Neural crest cell (in vitro differentiated cells): ENCODE measurements around the gene DYSF. TPM values are rescaled to one million over a fixed set of nuclear protein-coding genes. Genes with fewer than 3 reads are reported as not detected.

Experiments
- DNase-seq: peaks from one replicate; pipeline ENCODE4 v3.0.0; 2021; ENCODE audit warnings: low read depth, mixed read lengths, low spot score
- H3K27ac Mint-ChIP-seq: one replicate; pipeline ENCODE4 v1.8.0; 2021; ENCODE audit warnings: mild to moderate bottlenecking, mixed read lengths; ENCODE audit not compliant: unreplicated experiment
- H3K27me3 Mint-ChIP-seq: 2 replicates; pipeline ENCODE4 v1.8.0; 2021; ENCODE audit warnings: low read depth, mild to moderate bottlenecking, mixed read lengths
- H3K36me3 Mint-ChIP-seq: 2 replicates; pipeline ENCODE4 v1.8.0; 2021; ENCODE audit warnings: low read depth, mild to moderate bottlenecking, mixed read lengths
- H3K4me1 Mint-ChIP-seq: 2 replicates; pipeline ENCODE4 v1.8.0; 2021; ENCODE audit warnings: mixed read lengths
- H3K4me3 Mint-ChIP-seq: one replicate; pipeline ENCODE4 v1.8.0; 2021; ENCODE audit warnings: mild to moderate bottlenecking, mixed read lengths
- H3K9me3 Mint-ChIP-seq: 2 replicates; pipeline ENCODE4 v1.8.0; 2021; ENCODE audit warnings: mixed read lengths
- total RNA-seq: library from RNA; stranded (reverse); gene quantifications from 2 replicates; pipeline ENCODE4 v1.2.1, GENCODE V29; 2021
- TF ChIP-seq, protein P1 (sequence below): fragments of 200-600 bp; sonication (generic); conservative IDR thresholded peaks from 2 replicates; pipeline ENCODE4 v1.5.0; 2021; ENCODE audit warnings: antibody characterized with exemption, mild to moderate bottlenecking

DYSF gene
- total RNA-seq, 1 donor from 2014 or later = 2.2 TPM

- TF ChIP-seq, protein P1, sequence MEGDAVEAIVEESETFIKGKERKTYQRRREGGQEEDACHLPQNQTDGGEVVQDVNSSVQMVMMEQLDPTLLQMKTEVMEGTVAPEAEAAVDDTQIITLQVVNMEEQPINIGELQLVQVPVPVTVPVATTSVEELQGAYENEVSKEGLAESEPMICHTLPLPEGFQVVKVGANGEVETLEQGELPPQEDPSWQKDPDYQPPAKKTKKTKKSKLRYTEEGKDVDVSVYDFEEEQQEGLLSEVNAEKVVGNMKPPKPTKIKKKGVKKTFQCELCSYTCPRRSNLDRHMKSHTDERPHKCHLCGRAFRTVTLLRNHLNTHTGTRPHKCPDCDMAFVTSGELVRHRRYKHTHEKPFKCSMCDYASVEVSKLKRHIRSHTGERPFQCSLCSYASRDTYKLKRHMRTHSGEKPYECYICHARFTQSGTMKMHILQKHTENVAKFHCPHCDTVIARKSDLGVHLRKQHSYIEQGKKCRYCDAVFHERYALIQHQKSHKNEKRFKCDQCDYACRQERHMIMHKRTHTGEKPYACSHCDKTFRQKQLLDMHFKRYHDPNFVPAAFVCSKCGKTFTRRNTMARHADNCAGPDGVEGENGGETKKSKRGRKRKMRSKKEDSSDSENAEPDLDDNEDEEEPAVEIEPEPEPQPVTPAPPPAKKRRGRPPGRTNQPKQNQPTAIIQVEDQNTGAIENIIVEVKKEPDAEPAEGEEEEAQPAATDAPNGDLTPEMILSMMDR = no peak
- no peaks in the 10 kb centered on the region for H3K27me3 Mint-ChIP-seq
- no peak overlapping the region for H3K27ac Mint-ChIP-seq
- no peaks in the 10 kb centered on the region for H3K36me3 Mint-ChIP-seq
- DNase-seq = no peak
- H3K9me3 Mint-ChIP-seq = no peaks in the 10 kb centered on the region
- no peaks in the 10 kb centered on the region for H3K4me1 Mint-ChIP-seq
- no peak overlapping the region for H3K4me3 Mint-ChIP-seq
Measured at GRCh38 chr2:71666094-71666474, 212.7 kb downstream of the DYSF start.

- no peak overlapping the region for H3K4me3 Mint-ChIP-seq
- H3K27me3 Mint-ChIP-seq = no peaks in the 10 kb centered on the region
- TF ChIP-seq, protein P1 = no peak
- H3K27ac Mint-ChIP-seq = peak overlapping the region; percentile 71
- H3K9me3 Mint-ChIP-seq = no peaks in the 10 kb centered on the region
- H3K36me3 Mint-ChIP-seq = no peaks in the 10 kb centered on the region
- DNase-seq = peak; percentile 0
- H3K4me1 Mint-ChIP-seq = peaks cover 5% of the 10 kb centered on the region
Measured at GRCh38 chr2:71667256-71668182, 214.2 kb downstream of the DYSF start.

DNA sequence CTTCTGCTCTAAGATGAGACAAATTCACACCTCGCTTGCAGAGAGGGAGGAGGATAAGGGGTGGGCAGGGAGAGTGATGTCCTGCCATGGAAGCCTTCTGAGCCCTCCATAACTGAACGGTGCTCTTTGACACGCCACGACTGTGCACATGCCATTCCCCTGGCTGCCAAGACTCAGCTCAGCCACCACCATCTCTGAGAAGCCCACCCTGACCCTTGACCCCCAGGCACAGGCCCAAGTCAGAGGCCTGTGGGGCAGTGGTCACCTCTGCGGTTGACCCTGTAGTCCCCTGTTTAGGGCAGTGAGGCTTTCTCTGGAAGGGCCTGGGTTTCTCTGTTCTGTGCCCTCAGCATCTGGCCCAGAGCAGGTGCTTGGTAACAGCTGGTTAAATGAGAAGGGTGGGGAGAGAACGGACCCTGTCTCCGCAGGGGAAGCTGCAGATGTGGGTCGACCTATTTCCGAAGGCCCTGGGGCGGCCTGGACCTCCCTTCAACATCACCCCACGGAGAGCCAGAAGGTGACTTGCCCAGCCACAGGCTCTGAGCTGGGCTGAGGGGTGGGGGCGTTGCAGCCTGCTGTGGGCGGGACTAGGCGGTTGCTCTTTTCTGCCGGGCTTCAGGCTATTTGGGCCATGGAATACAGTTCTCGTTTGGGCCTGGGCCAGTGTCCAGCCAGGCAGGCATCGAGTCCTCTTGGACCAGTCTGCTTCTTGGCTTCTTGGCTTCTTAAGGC, 215.1 kb downstream of the DYSF start:
- Mint-ChIP-seq H3K27me3 (no peaks in the 10 kb centered on the region), H3K36me3 (no peaks in the 10 kb centered on the region), H3K27ac (no peak overlapping the region), H3K9me3 (no peaks in the 10 kb centered on the region), H3K4me3 (no peak overlapping the region), H3K4me1 (peaks cover 5% of the 10 kb centered on the region)
- peak; percentile 0 for DNase-seq
- TF ChIP-seq, protein P1 = no peak

DNA sequence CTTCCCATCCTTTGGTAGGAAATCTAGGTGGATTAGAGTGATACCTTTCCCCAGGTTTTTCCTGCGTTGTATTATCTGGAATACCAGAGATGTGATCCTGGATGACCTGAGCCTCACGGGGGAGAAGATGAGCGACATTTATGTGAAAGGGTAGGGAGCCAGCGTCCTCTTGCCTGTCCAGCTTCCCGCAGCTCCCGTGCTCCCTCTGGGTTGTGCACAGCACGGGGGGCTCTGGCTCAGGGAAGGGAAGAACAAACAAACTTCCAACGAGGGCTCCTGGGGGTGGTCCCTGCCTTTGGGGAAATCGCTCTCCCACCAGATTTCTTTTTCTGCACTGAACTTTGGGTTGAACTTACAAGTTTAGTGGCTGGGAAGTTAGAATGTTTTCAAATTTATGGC, 215.7 kb downstream of the DYSF start:
- TF ChIP-seq, protein P1 = no peak
- Mint-ChIP-seq H3K9me3 (no peaks in the 10 kb centered on the region), H3K27me3 (no peaks in the 10 kb centered on the region), H3K36me3 (no peaks in the 10 kb centered on the region), H3K4me3 (no peak overlapping the region), H3K4me1 (peaks cover 5% of the 10 kb centered on the region), H3K27ac (no peak overlapping the region)
- no peak for DNase-seq

- TF ChIP-seq, protein P1 = no peak
- DNase-seq = no peak
- peak overlapping the region; percentile 82 for H3K27ac Mint-ChIP-seq
- no peaks in the 10 kb centered on the region for H3K9me3 Mint-ChIP-seq
- H3K4me1 Mint-ChIP-seq = peaks cover 5% of the 10 kb centered on the region
- no peaks in the 10 kb centered on the region for H3K36me3 Mint-ChIP-seq
- no peaks in the 10 kb centered on the region for H3K27me3 Mint-ChIP-seq
- H3K4me3 Mint-ChIP-seq = no peak overlapping the region
Measured at GRCh38 chr2:71669628-71670429, 216.5 kb downstream of the DYSF start.
